ENCODE measurements around the gene CAMTA2.
"Not testable (repeated sequence)": the region's sequence is repeated elsewhere in the genome, so short reads cannot be mapped to it uniquely, and the experiment has no call there.

Gene CAMTA2

GRCh38 chr17:4933646-4934045, 53.8 kb downstream of the CAMTA2 start:
- DNase-seq (ENCODE audit: low read depth in 2 of 3, low spot score in 2 of 3) = no peak

GRCh38 chr17:4932756-4933155, 54.7 kb downstream of the CAMTA2 start:
- DNase-seq (ENCODE audit: low read depth in 2 of 3, low spot score in 2 of 3) = no peak

GRCh38 chr17:4931963-4932362, 55.5 kb downstream of the CAMTA2 start, which contains the start of gene GP1BA:
Gene GP1BA, plus strand, starts transcription at chr17:4932277. Its CDS starts 328 bp downstream, at chr17:4932605.
- no peak for DNase-seq (ENCODE audit: low read depth in 2 of 3, low spot score in 2 of 3)

- DNase-seq (ENCODE audit: low read depth in 2 of 3, low spot score in 2 of 3) = no peak
Measured at GRCh38 chr17:4928881-4929280, 58.6 kb downstream of the CAMTA2 start.

GRCh38 chr17:4926577-4927335, 60.7 kb downstream of the CAMTA2 start:
- not testable (repeated sequence) for DNase-seq (ENCODE audit: low read depth in 2 of 3, low spot score in 2 of 3)

- DNase-seq (ENCODE audit: low read depth in 2 of 3, low spot score in 2 of 3) = no peak
Measured at GRCh38 chr17:4921320-4921719, 66.2 kb downstream of the CAMTA2 start.

GRCh38 chr17:4920351-4921048, 67.0 kb downstream of the CAMTA2 start:
- DNase-seq (ENCODE audit: low read depth in 2 of 3, low spot score in 2 of 3) = no peak

GRCh38 chr17:4919511-4920047, 67.9 kb downstream of the CAMTA2 start:
- DNase-seq (ENCODE audit: low read depth in 2 of 3, low spot score in 2 of 3) = no peak
